DND-41 (cell line): ENCODE data around the gene GPBP1L1.

Experiments
- EZH2 ChIP-seq: IDR thresholded peaks from 3 replicates; pipeline ENCODE4 v1.6.1; 2012; ENCODE audit warnings: borderline replicate concordance, low read depth, mild to moderate bottlenecking, moderate library complexity, low read length, inconsistent platforms; ENCODE audit not compliant: severe bottlenecking
- TF ChIP-seq, protein P1 (sequence below): IDR thresholded peaks from 2 replicates; pipeline ENCODE4 v1.5.1; 2012; ENCODE audit warnings: borderline replicate concordance, low read length, moderate library complexity, mild to moderate bottlenecking; ENCODE audit not compliant: poor library complexity, severe bottlenecking; ENCODE audit errors: extremely low read depth

- TF ChIP-seq, protein P1, sequence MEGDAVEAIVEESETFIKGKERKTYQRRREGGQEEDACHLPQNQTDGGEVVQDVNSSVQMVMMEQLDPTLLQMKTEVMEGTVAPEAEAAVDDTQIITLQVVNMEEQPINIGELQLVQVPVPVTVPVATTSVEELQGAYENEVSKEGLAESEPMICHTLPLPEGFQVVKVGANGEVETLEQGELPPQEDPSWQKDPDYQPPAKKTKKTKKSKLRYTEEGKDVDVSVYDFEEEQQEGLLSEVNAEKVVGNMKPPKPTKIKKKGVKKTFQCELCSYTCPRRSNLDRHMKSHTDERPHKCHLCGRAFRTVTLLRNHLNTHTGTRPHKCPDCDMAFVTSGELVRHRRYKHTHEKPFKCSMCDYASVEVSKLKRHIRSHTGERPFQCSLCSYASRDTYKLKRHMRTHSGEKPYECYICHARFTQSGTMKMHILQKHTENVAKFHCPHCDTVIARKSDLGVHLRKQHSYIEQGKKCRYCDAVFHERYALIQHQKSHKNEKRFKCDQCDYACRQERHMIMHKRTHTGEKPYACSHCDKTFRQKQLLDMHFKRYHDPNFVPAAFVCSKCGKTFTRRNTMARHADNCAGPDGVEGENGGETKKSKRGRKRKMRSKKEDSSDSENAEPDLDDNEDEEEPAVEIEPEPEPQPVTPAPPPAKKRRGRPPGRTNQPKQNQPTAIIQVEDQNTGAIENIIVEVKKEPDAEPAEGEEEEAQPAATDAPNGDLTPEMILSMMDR = no peak
- no peak for TF ChIP-seq EZH2
Measured at GRCh38 chr1:45660336-45660735, 26.0 kb downstream of the GPBP1L1 start.
